Measurements from ENCODE around the gene CPM.

CPM gene

GRCh38 chr12:68882251-68882964 is 50.6 kb downstream of the CPM start:
- DNase-seq (ENCODE audit: low spot score), result no peak
- no peak overlapping the region for H3K27ac ChIP-seq
- H3K4me3 ChIP-seq, result no peak overlapping the region
- no peak for TF ChIP-seq CTCF (IDR thresholded peaks at IDR 0.05)

GRCh38 chr12:68880660-68881325 is 52.2 kb downstream of the CPM start:
- no peak for TF ChIP-seq CTCF (IDR thresholded peaks at IDR 0.05)
- no peak for DNase-seq (ENCODE audit: low spot score)
- Histone ChIP-seq H3K27ac (no peak overlapping the region), H3K4me3 (no peak overlapping the region)

GRCh38 chr12:68878846-68879245 is 54.1 kb downstream of the CPM start:
- DNase-seq (ENCODE audit: low spot score), result no peak
- Histone ChIP-seq H3K27ac (no peak overlapping the region), H3K4me3 (no peak overlapping the region)
- no peak for TF ChIP-seq CTCF (IDR thresholded peaks at IDR 0.05)

GRCh38 chr12:68878283-68878682 is 54.7 kb downstream of the CPM start:
- Histone ChIP-seq H3K27ac (no peak overlapping the region), H3K4me3 (no peak overlapping the region)
- TF ChIP-seq CTCF (IDR thresholded peaks at IDR 0.05), result no peak
- DNase-seq (ENCODE audit: low spot score), result no peak

- Histone ChIP-seq H3K4me3 (no peak overlapping the region), H3K27ac (no peak overlapping the region)
- TF ChIP-seq CTCF (IDR thresholded peaks at IDR 0.05), result no peak
- DNase-seq (ENCODE audit: low spot score), result no peak
Observed at GRCh38 chr12:68877583-68877982, 55.4 kb downstream of the CPM start.

GRCh38 chr12:68876461-68876860 is 56.5 kb downstream of the CPM start:
- no peak for TF ChIP-seq CTCF (IDR thresholded peaks at IDR 0.05)
- Histone ChIP-seq H3K4me3 (no peak overlapping the region), H3K27ac (no peak overlapping the region)
- no peak for DNase-seq (ENCODE audit: low spot score)

GRCh38 chr12:68873316-68873715 is 59.7 kb downstream of the CPM start:
- Histone ChIP-seq H3K4me3 (no peak overlapping the region), H3K27ac (no peak overlapping the region)
- no peak for DNase-seq (ENCODE audit: low spot score)
- no peak for TF ChIP-seq CTCF (IDR thresholded peaks at IDR 0.05)
